NCI-H2196 (cell line): ENCODE data around the gene PPA1.
"Not testable (repeated sequence)": the region's sequence is repeated elsewhere in the genome, so short reads cannot be mapped to it uniquely, and the experiment has no call there.

ENCODE experiments used
- DNase-seq: peaks from one replicate; lab custom pipeline; 2025; ENCODE audit not compliant: unreplicated experiment; lab: John Stamatoyannopoulos, UW

The PPA1 gene

DNA sequence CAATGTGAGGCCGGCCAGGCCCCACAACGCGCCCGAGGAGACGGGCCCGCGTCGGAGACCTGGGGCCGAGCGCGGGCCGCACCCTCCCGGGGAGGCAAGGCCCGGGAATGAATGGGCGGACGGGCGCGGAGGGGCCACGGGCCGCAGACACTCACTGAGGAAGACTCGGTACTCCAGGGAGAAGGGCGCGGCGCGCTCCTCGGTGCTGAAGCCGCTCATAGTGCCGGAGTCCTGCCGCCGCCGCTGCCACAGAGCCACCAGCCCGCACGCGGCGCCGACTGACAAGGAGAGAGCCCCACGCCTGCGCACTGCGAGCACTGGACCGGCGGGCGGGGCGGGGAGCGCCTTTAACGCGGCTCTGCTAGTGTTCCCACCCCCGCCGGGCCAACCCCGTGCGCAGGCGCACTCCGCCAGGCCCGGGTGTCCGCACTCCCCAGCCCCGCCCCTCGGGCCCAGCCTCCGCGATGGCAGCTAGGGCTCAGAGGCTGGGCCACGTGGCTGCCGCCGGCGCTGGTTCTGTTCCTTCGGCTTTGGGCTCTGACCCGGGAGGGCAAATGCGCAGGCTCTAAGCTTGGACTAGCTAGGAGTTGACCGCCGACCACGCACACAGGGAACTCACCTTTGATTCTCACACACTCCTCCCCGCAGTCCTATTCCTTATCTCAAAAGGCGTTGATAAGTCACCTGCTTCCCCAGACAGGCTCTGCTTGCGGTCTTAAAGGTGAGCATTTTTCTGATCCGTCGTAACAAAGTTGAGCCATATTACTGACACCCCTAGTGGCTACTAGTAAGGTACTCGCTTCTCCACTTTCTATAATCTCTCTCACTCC, at the start of gene PPA1:
PPA1 (minus strand) TSS at position 321 of the 830 bp plus-strand sequence; CDS start at position 219, 102 bp downstream.
- peak; percentile 94 for DNase-seq

DNA sequence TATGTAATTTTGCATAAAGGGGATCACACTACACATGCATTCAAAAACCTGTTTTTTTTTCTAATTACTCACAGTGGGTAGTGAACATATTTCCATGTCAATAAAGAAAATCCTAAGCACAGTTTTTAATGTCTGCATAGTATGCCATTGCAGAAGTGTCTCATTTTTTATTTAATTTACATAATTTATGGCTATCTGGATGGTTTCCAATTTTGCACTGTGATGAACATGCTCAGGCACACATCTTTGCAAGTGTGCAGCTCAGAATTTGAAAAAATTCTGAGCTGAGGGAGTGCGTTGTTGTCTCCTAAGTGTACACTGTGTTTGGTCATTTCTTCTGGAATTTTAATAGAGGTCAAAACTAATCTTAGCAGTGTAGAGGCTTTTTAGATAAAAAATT, 48.4 kb upstream of the PPA1 start:
- DNase-seq = no peak

DNA sequence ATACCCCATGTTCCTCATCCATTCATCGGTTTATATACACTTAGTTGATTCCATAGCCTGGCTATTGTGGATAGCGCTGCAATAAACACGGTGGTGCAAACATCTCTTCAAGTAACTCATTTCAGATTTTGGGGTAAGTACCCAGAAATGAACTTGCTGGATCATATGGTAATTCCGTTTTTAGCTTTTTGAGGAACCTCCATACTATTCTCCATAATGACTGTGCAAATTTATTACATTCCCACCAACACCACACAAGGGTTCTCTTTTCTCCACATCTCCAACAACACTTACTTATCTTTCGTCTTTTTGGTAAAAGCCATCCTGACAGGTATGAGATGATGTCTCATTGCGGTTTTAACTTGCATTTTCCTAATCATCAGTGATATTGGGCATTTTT, 46.9 kb upstream of the PPA1 start:
- DNase-seq = no peak

DNA sequence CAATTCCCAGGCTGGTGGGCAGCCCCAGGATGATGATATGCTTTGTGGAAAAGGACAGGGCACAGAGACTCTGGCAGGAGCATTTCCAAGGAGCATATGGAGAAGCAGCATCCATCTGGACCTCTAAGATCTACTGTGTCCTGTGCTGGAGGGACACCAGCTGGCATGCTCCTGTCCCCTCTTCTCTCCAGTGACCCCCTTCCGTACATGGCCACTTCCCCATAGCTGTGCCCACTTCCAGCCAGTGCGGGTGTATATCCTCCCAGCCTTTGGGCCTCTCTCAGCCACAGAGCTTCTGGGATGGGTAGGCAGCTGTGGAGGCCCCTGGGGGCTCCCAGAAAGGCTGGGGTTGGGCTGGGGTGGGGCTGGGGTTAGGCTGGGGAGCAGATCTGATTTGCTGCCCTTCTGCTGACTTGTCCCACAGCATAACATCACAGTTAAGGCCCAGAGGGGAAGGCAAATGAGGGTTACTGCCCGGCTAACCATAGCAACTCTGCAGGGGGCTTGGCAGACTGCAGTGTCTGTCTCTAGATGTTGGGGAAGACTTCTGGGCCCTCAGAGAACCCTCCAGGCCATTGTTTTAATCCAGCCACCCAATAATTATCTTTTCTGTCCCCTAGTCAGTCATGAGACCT, 44.3 kb upstream of the PPA1 start:
- DNase-seq = no peak

DNA sequence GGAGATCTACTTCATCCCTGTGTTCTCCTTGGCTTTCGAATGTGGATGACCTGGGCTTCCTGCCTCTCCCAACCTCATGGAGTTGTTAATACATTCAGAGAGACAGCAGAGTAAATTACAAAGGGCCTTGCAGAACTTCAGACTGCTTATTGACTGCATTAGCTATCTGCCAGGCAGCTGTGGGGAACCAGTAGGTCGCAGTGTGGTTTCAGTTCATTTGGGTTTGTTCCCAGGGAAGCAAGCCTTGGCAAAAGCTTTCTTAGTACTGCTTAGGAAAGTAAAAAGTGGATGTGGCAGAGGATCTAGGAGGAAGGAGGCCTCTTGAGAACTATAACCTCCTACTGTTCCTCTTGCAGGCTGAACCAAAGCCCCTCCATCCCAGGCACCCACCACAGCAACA, 41.4 kb upstream of the PPA1 start:
- no peak for DNase-seq

DNA sequence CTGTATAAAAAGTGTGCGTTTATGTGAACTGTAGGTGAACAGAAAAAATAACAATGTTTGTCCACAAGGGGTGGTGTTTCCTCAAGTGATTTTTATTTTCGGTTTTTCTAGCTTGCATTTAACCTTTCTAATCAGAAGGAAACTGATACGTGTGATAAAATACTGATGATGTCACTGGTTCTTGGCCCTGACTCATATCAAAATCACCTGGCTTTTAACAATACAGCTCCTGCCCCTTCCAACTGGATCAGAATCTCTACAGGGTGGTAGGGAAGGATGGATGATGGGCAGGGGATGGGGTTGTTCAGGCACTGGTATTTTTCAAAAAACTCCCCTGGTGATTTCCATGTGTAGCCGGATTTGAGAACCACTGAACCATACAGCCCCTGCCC, 39.7 kb upstream of the PPA1 start:
- DNase-seq = peak; percentile 30

DNA sequence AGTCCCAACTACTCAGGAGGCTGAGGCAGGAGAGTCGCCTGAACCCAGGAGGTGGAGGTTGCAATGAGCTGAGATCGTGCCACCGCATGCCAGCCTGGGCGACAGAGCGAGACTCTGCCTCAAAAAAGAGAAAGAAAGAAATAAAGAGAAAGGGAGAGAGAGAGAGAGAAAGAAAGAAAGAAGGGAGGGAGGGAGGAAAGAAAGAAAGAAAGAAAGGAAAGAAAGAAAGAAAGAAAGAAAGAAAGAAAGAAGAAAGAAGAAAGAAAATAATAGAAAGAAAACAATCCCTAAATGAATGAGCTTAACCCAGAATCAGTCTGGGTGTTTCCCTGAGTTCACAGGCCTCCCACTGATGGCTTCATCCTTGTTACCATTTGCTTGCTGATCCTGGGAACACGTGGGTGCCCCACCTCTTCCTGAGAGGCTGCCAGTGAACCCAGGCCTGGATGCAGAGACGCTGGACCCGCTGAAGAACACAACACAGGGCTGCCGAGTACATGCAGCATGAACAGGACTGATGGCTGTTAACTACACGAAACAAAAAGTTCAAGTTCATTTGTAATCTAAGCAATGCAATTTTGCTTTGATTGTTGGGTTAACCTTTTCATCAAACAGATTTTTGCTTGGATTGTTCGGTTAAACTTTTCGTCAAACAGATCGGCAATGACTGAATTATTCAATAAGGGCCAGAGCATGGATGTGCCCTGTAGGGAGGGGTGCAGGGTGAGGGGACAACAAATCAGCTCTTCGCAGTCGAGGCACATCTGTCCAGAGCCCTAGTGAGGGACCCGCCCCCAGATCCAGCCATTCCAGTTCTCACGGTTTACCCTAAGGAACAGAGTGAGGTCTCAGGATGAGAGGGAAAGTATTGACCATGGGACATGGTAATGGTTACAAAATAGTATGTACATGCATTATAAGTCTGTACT, 39.0 kb upstream of the PPA1 start:
- DNase-seq = no peak

DNA sequence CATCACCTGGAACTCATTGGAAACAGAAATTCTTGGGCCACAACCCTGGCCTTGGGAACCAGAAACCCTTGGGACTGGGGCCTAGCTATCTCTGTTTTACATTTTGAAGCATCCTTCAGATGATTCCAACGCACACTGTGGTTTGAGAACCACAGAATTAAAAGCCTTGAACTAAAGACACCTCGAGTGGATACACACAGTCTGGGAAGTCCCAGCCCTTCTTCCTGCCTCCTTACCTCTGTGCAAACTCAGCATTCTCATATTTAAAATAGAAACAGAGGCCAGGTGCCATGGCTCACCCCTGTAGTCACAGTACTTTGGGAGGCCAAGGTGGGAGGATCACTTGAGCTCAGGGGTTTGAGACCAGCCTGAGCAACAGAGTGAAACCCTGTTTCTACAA, 37.7 kb upstream of the PPA1 start:
- no peak for DNase-seq

DNA sequence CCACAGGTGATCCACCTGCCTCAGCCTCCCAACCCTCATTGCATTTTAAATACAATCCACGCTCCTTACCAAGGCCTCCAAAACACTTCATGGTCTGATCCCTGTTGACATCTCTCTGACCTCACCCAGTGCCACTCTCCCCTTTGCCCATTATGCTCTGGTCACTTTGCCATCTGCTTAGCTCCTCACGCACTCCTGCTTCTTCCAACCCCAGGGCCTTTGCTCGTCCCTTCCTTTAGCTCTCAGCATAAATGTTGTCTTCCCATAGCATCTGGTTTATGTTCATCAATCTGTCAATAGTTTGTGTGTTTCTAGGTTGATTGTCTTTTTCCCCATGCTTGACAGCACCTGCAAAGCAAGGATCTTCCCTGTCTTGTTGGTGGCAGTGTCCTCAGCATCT, 36.5 kb upstream of the PPA1 start:
- no peak for DNase-seq

DNA sequence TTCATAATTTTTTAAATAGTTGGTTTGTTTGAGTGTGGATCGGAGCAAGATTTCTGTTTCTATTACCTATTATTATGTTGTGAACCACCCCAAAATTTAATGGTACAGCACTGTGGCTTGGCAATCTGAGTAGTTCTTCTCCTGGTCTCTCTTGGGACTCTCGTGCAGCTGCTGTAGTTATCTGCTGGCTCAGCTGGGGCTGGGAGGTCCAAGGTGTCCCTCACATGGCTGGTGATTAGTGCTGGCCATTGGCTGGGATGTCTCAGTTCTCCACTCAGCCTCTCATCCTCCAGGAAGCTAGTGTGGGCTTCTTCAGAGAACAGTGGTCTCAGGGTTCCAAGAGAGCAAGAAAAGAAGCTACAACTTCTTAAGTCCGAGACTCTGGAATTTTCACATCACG, 35.1 kb upstream of the PPA1 start:
- DNase-seq = no peak

DNA sequence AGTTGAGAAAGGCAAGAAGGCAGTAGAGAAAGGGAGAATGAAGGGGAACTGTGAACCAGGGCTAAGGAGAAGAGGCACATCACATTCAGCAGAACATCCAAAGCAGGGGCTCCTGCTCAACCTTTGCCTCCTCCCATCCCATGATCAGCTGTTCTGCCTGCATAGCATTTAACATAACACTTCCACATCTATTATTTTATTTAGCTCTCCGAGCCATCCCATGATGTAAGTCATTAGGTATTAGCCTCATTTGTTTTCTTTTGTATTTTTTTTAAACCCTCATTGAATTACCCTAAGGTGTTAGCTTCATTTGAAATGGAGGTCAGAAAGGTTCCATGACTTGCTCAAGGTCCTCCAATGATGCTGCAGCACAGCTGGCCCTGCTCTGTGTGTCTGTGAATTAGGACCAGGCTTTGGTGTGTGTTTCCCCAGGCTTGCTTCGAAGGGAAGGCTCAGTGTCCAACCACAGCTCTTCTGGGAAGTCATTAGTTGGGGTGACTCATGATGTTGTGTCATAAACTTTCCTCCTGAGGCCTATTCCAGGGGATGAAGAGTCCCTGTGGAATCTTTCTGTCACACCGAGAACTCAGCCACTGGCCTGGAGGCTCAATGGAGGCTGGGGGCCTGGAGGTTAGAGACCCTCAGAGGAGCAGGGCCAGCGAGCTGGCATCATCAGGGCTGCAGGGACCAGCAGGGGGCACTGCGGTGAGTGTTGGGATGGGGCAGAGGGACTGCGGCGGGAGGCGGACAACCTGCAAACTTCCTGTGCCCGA, 34.1 kb upstream of the PPA1 start:
- DNase-seq = no peak

DNA sequence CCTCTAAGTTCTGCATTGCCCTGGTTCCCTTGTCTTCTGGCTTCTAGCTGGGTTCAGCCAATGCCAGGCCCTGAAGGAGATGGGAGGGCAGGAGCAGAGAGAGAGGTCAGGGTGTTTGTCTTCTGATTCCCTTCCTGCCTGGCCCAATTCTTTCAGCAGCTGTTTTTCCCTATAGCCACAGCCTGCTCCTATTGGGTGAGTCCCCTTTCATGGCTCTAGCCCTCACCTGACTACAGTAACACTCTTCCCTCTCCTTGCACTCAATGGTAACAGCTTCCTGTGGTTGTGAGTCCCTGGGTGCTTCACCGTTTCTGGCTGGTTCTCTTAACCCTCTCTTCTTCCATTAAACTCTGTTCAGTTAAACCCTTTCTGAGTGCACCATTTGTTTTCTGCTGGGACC, 33.5 kb upstream of the PPA1 start:
- no peak for DNase-seq

DNA sequence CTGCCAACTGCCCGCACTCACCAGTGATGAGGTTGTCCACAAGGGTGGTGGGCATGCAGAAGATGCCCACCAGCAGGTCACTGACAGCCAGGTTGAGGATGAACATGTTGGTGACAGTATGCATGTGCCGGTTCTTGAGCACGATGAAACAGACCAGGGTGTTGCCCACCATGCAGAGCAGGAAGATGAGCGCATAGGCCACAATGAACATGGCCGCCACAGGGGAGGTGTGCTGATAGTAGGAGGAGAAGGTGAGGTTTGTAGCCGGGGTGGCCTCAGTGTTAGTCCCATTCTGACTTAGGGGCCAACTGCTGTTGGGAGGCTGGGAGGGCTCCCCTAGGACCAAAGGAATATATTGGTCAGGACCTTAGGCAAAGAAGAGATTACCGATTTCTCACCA, 32.8 kb upstream of the PPA1 start:
- no peak for DNase-seq

DNA sequence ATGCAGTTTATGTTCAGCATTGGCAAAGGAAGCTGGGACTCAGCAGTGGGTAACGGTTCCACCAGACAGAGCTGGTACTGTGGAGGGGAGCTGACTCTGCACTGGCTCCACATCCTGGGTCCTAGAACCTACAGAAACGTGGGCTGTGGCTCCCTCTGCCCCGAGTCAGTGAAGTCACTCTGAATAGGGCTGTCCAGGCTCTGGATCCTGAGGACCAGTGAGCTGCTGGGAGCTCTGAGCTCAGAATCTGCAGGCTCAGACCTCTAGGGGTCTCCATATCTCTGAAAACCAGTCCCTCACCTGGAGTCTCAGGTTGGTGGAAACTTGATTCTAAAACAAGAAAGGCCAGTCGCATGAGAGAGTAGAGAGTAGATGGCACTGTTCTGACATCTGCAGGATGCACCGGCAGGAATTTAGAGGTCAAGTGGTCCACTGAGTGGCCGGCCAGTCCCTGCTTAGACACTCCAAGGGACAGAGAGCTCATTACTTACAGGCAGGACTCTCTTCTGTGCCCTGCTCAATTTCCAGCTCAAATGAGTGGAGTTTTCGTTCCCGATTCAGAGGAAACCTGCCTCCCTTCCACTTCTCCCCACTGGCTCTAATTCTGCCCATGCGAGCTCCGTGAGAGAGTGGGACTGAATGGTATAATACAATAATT, 31.9 kb upstream of the PPA1 start:
- peak; percentile 13 for DNase-seq

DNA sequence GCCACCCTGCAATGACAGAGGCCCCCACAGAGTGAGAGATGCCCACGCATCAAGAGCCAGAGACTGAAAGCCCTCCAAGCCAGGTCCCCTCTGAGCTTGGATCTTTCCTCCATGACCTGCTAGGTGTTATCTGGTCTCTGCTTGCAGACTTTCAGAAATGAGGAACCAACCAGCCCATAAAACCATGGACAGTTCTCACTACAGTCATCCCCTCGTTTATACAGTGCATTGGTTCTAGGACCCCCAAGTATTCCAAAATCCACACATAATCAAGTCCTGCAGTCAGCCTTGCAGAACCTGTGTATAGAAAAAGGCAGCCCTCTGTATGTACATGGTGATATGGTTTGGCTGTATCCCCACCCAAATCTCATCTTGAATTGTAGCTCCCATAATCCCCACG, 27.5 kb upstream of the PPA1 start:
- DNase-seq = no peak

DNA sequence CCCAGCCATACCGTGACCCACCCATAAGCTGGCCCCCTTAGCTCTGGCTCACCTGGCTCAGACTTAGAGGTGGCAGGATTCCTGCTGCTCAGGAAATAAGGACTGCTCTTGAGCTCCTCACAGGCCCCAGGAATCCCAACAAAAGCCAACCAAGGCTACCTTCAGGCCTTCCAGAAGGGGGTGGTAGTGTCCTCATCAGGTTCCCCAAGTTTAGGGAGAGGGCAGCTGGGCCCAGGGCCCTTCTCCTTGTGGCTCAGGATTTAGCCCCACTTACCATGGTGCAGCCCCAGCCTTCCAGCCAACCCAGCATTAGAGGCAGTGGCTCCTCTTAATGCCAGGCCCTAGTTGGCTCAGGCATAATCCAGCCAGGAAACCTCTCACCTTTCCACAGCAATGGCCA, 27.0 kb upstream of the PPA1 start:
- no peak for DNase-seq

DNA sequence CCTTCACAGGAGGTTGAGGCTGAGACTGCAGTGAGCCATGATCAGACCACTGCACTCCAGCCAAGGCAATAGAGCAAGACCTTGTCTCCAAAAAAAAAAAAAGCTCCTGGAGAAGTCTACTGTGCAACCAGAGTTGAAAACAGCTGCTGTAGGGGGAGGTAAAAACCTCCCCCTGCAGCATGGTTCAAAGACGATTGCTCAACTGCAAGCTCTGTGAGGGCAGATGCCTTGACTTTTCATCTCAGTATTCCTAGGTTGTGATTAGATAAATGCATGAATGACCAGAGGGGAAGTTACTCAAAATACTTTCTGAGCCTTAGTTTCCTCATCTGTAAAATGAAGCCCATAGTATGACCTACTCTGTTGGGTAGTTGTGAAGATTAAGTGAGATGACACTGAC, 25.0 kb upstream of the PPA1 start:
- DNase-seq = no peak

DNA sequence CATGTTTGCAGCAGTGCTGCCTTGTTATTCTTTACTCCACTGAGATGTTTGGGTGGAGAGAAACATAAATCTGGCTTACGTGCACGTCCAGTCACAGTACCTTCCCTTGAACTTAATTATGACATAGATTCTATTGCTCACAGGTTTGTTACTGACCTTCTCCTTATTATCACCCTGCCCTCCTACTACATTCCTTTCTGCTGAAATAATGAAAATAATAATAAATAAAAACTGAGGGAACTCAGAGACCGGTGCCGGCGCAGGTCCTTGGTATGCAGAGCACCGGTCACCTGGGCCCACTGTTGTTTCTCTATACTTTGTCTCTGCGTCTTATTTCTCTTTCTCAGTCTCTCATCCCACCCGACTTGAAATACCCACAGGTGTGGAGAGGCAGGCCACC, 24.6 kb upstream of the PPA1 start:
- DNase-seq = not testable (repeated sequence)

DNA sequence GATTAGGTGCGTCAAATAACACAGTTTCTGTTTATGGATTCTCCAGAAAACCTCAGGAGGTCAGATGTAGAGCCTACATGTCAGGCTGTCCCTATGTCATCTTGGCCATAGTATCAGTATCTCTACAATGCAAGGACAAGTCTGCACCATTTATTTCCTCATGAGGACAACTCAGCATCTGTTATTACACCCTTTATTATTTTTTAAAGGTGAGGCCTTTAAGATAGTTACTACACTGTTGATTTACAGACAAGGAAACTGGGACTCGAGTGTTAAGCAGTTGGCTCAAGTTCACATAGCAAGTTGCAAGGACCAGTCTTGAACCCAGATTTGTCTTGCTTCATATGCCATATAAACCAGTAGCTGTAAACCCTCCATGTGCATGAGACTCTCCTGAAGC, 23.2 kb upstream of the PPA1 start:
- no peak for DNase-seq
